H9 (cell line): ENCODE measurements around the gene EIF4E1B. TPM values are rescaled to one million over a fixed set of nuclear protein-coding genes. Genes with fewer than 3 reads are reported as not detected.

Source experiments
- DNase-seq: peaks from one replicate; pipeline ENCODE4 v3.0.0-alpha.2; 2017
- H2AFZ ChIP-seq: one replicate; pipeline ENCODE4 v1.6.1; 2013; ENCODE audit warnings: mild to moderate bottlenecking, low read length, control low read depth, moderate library complexity
- H2AK5ac ChIP-seq: 2 replicates; pipeline ENCODE4 v1.6.1; 2013; ENCODE audit warnings: low read length, control low read depth, mixed read lengths; ENCODE audit not compliant: insufficient read length
- H2BK120ac ChIP-seq: one replicate; pipeline ENCODE4 v1.6.1; 2013; ENCODE audit warnings: low read depth, mild to moderate bottlenecking, low read length, control low read depth, inconsistent platforms; ENCODE audit not compliant: poor library complexity, severe bottlenecking
- H2BK12ac ChIP-seq: 2 replicates; pipeline ENCODE4 v1.6.1; 2013; ENCODE audit warnings: low read length, control low read depth, mixed read lengths, low read depth; ENCODE audit not compliant: insufficient read length
- H2BK15ac ChIP-seq: 2 replicates; pipeline ENCODE4 v1.6.1; 2013; ENCODE audit warnings: low read depth, low read length, control low read depth
- H2BK20ac ChIP-seq: one replicate; pipeline ENCODE4 v1.6.1; 2013; ENCODE audit warnings: low read depth, mild to moderate bottlenecking, low read length, control low read depth, inconsistent platforms; ENCODE audit not compliant: poor library complexity, severe bottlenecking
- H2BK5ac ChIP-seq: 2 replicates; pipeline ENCODE4 v1.6.1; 2013; ENCODE audit warnings: low read length, control low read depth, mixed read lengths; ENCODE audit not compliant: insufficient read length
- H3K14ac ChIP-seq: 2 replicates; pipeline ENCODE4 v1.6.1; 2013; ENCODE audit warnings: low read length, control low read depth; ENCODE audit not compliant: insufficient read depth
- H3K18ac ChIP-seq: 2 replicates; pipeline ENCODE4 v1.6.1; 2013; ENCODE audit warnings: low read depth, mild to moderate bottlenecking, mixed read lengths, low read length, control low read depth; ENCODE audit not compliant: insufficient read length
- H3K23ac ChIP-seq: 2 replicates; pipeline ENCODE4 v1.6.1; 2013; ENCODE audit warnings: low read length, control low read depth, mixed read lengths, low read depth; ENCODE audit not compliant: insufficient read length
- H3K23me2 ChIP-seq: 2 replicates; pipeline ENCODE4 v1.6.1; 2013; ENCODE audit warnings: low read depth, mild to moderate bottlenecking, mixed read lengths, low read length, control low read depth; ENCODE audit not compliant: insufficient read length, poor library complexity, severe bottlenecking
- H3K27ac ChIP-seq: 2 replicates; pipeline ENCODE4 v1.5.1; 2013; ENCODE audit warnings: low read length, control low read depth, mixed read lengths, low read depth; ENCODE audit not compliant: insufficient read length
- H3K27me3 ChIP-seq: 2 replicates; pipeline ENCODE4 v1.6.1; 2013; ENCODE audit warnings: low read length, control low read depth, inconsistent platforms; ENCODE audit not compliant: insufficient read depth
- H3K4ac ChIP-seq: 2 replicates; pipeline ENCODE4 v1.6.1; 2013; ENCODE audit warnings: low read depth, mild to moderate bottlenecking, control low read depth, inconsistent platforms, low read length, moderate library complexity
- H3K4me1 ChIP-seq: 2 replicates; pipeline ENCODE4 v1.6.1; 2013; ENCODE audit warnings: low read length, control low read depth, inconsistent platforms; ENCODE audit not compliant: insufficient read depth
- H3K4me2 ChIP-seq: 2 replicates; pipeline ENCODE4 v1.6.1; 2013; ENCODE audit warnings: low read length, control low read depth, mixed read lengths; ENCODE audit not compliant: insufficient read length, insufficient read depth
- H3K56ac ChIP-seq: 2 replicates; pipeline ENCODE4 v1.6.1; 2013; ENCODE audit warnings: low read depth, mild to moderate bottlenecking, mixed read lengths, low read length, control low read depth; ENCODE audit not compliant: insufficient read length
- H3K79me1 ChIP-seq: 2 replicates; pipeline ENCODE4 v1.6.1; 2013; ENCODE audit warnings: low read depth, mild to moderate bottlenecking, moderate library complexity, low read length, control low read depth, inconsistent platforms; ENCODE audit not compliant: insufficient read depth, poor library complexity, severe bottlenecking
- H3K79me2 ChIP-seq: 2 replicates; pipeline ENCODE4 v1.6.1; 2013; ENCODE audit warnings: low read length, control low read depth, inconsistent platforms; ENCODE audit not compliant: insufficient read depth
- H3K9ac ChIP-seq: 2 replicates; pipeline ENCODE4 v1.6.1; 2013; ENCODE audit warnings: low read length, control low read depth, mixed read lengths; ENCODE audit not compliant: insufficient read length; ENCODE audit errors: extremely low read depth
- H3K9me3 ChIP-seq: one replicate; pipeline ENCODE4 v1.6.1; 2013; ENCODE audit warnings: low read depth, low read length, inconsistent platforms; ENCODE audit not compliant: control insufficient read depth
- H3T11ph ChIP-seq: one replicate; pipeline ENCODE4 v1.6.1; 2013; ENCODE audit warnings: mild to moderate bottlenecking, low read length, control low read depth, inconsistent platforms
- H4K20me1 ChIP-seq: one replicate; pipeline ENCODE4 v1.6.1; 2013; ENCODE audit not compliant: control insufficient read depth, insufficient read length, insufficient read depth
- H4K5ac ChIP-seq: 2 replicates; pipeline ENCODE4 v1.6.1; 2013; ENCODE audit warnings: low read depth, mild to moderate bottlenecking, mixed read lengths, low read length, control low read depth; ENCODE audit not compliant: insufficient read length
- H4K8ac ChIP-seq: replicated peaks from 2 replicates; pipeline ENCODE4 v1.6.1; 2013; ENCODE audit warnings: low read length, control low read depth, mixed read lengths, low read depth; ENCODE audit not compliant: insufficient read length
- H4K91ac ChIP-seq: 2 replicates; pipeline ENCODE4 v1.6.1; 2013; ENCODE audit warnings: low read depth, mild to moderate bottlenecking, moderate library complexity, mixed read lengths, low read length, control low read depth; ENCODE audit not compliant: insufficient read length
- H3K27ac Mint-ChIP-seq, 3 experiments: 2 replicates in 2 of 3; 3 replicates in 1 of 3; pipeline ENCODE4 v1.8.0; 2020 to 2021; ENCODE audit warnings: mixed read lengths in 3 of 3, mild to moderate bottlenecking in 1 of 3, moderate library complexity in 1 of 3
- H3K27me3 Mint-ChIP-seq: 2 replicates; pipeline ENCODE4 v1.8.0; 2021; ENCODE audit warnings: low read depth, mild to moderate bottlenecking, moderate library complexity, mixed read lengths
- H3K36me3 Mint-ChIP-seq, 3 experiments: 2 replicates in 2 of 3; 3 replicates in 1 of 3; pipeline ENCODE4 v1.8.0; 2020 to 2021; ENCODE audit warnings: low read depth in 3 of 3, mixed read lengths in 3 of 3; ENCODE audit not compliant: insufficient read depth in 1 of 3
- H3K4me1 Mint-ChIP-seq, 2 experiments: 2 replicates each; pipeline ENCODE4 v1.8.0; 2020; ENCODE audit warnings: mixed read lengths in 2 of 2
- H3K4me3 Mint-ChIP-seq, 2 experiments: 2 replicates in 1 of 2; 3 replicates in 1 of 2; pipeline ENCODE4 v1.8.0; 2020 to 2021; ENCODE audit warnings: mild to moderate bottlenecking in 2 of 2, mixed read lengths in 2 of 2, moderate library complexity in 1 of 2
- H3K9me3 Mint-ChIP-seq, 2 experiments: 2 replicates in 1 of 2; 3 replicates in 1 of 2; pipeline ENCODE4 v1.8.0; 2020; ENCODE audit warnings: mild to moderate bottlenecking in 2 of 2, mixed read lengths in 2 of 2, moderate library complexity in 1 of 2
- CTCF ChIP-seq: fragments of 200-600 bp; sonication (generic); conservative IDR thresholded peaks from 3 replicates; pipeline ENCODE4 v1.8.0; 2021; ENCODE audit warnings: antibody characterized with exemption, mild to moderate bottlenecking
- WGBS: extraction: QIAGEN DNeasy Blood & Tissue Kit; methylation state at CpG from one replicate; pipeline ENCODE4 v1.1.7; 2013; ENCODE audit warnings: missing lambda C conversion rate, low lambda C conversion rate, mixed read lengths; ENCODE audit not compliant: insufficient read length; ENCODE audit errors: extremely low coverage; 5-methylcytosine and 5-hydroxymethylcytosine counted together
- total RNA-seq: library from RNA; stranded (reverse); gene quantifications from 2 replicates; pipeline ENCODE4 v1.2.1, GENCODE V29; 2021

Gene EIF4E1B
- total RNA-seq, 1 experiment from 2014 or later: 1.3 TPM

- Histone ChIP-seq H3K79me2 (no peaks in the 10 kb centered on the region; the same call in 1 of the 2 replicates), H3K27me3 (no peaks in the 10 kb centered on the region), H2BK12ac (no peak overlapping the region), H2BK15ac (no peak overlapping the region), H3K4me2 (no peak overlapping the region), H3K9me3 (no peaks in the 10 kb centered on the region), H3K14ac (no peak overlapping the region), H3K27ac (no peak overlapping the region), H4K20me1 (no peaks in the 10 kb centered on the region), H3K9ac (no peak overlapping the region), H2BK5ac (no peak overlapping the region), H2BK120ac (no peak overlapping the region), H3T11ph (no peak overlapping the region), H3K56ac (no peak overlapping the region), H4K5ac (no peak overlapping the region), H3K4ac (no peak overlapping the region), H4K91ac (no peak overlapping the region), H4K8ac (no peak overlapping the region), H3K18ac (no peak overlapping the region), H2AFZ (no peak overlapping the region), H2BK20ac (no peak overlapping the region), H3K23me2 (peaks cover 10% of the 10 kb centered on the region), H3K23ac (no peak overlapping the region), H3K4me1 (peaks cover 2% of the 10 kb centered on the region; the same call in 1 of the 2 replicates), H3K79me1 (peaks cover 8% of the 10 kb centered on the region), H2AK5ac (no peak overlapping the region)
- H3K27me3 Mint-ChIP-seq: no peaks in the 10 kb centered on the region; the same call in 1 of the 2 replicates
- peaks cover 32 to 40% of the 10 kb centered on the region in 2 experiments for H3K4me1 Mint-ChIP-seq
- no peak overlapping the region for H3K4me3 Mint-ChIP-seq
- H3K27ac Mint-ChIP-seq: no peak overlapping the region
- no peak for DNase-seq
- no CpG with 5 or more reads among the region's 17 CpGs for WGBS
- H3K9me3 Mint-ChIP-seq: no peaks in the 10 kb centered on the region; a peak in 1 of 5 replicates
- TF ChIP-seq CTCF: 0 out of 3 replicates have a peak, but pooled peaks have one; percentile 14
- peaks cover 5 to 28% (median 22%) of the 10 kb centered on the region in 3 experiments; a peak in 6 of 7 replicates for H3K36me3 Mint-ChIP-seq
Measured at GRCh38 chr5:176651472-176651980, 21.1 kb downstream of the EIF4E1B start.
